Fibroblast of pulmonary artery (primary cell): ENCODE data around the gene TBCCD1.

Source experiments
- DNase-seq: peaks from one replicate; pipeline ENCODE4 v3.0.0-alpha.2; 2010; ENCODE audit warnings: low read depth
- H3K4me3 ChIP-seq: replicated peaks from 2 replicates; pipeline ENCODE4 v1.5.1; 2011; ENCODE audit warnings: low read depth, mild to moderate bottlenecking, control low read depth, low read length, moderate library complexity
- CTCF ChIP-seq: IDR thresholded peaks from 2 replicates; pipeline ENCODE4 v1.5.1; 2011; ENCODE audit warnings: mild to moderate bottlenecking, control low read depth, low read length, inconsistent platforms; ENCODE audit errors: missing control alignments

The TBCCD1 gene

GRCh38 chr3:186612721-186613636, 45.8 kb upstream of the TBCCD1 start, which contains the start of gene AHSG:
TSS of gene AHSG (plus strand) at chr3:186613060. CDS start at chr3:186613142, 82 bp downstream.
- no peak within 1 kb of the TSS for H3K4me3 ChIP-seq
- TF ChIP-seq CTCF, result no peak
- DNase-seq, result no peak

GRCh38 chr3:186612065-186612464, 44.9 kb upstream of the TBCCD1 start:
- no peak for TF ChIP-seq CTCF
- no peak for DNase-seq
- H3K4me3 ChIP-seq, result no peak overlapping the region

GRCh38 chr3:186609247-186609868, 42.2 kb upstream of the TBCCD1 start:
- peak; percentile 41 for DNase-seq
- peak; percentile 35 for TF ChIP-seq CTCF

GRCh38 chr3:186608624-186609215, 41.6 kb upstream of the TBCCD1 start:
- no peak for DNase-seq
- no peak for TF ChIP-seq CTCF
- no peak overlapping the region for H3K4me3 ChIP-seq

More at GRCh38 chr3:186609247-186609868, 42.2 kb upstream of the TBCCD1 start:
- no peak overlapping the region for H3K4me3 ChIP-seq

- no peak for TF ChIP-seq CTCF
- DNase-seq, result no peak
- H3K4me3 ChIP-seq, result no peak overlapping the region
Observed at GRCh38 chr3:186605561-186606545, 38.7 kb upstream of the TBCCD1 start.

GRCh38 chr3:186605078-186605477, 37.9 kb upstream of the TBCCD1 start:
- H3K4me3 ChIP-seq, result no peak overlapping the region
- TF ChIP-seq CTCF, result no peak

More at GRCh38 chr3:186605078-186605477, 37.9 kb upstream of the TBCCD1 start:
- no peak for DNase-seq
